GM13976 (cell line): ENCODE results near the gene ZNF839.

Source experiments
- DNase-seq: peaks from one replicate; pipeline ENCODE4 v3.0.0; 2012; ENCODE audit warnings: low spot score
- in situ Hi-C: fragments of 300-500 bp; cut with MboI; formaldehyde crosslinking; loops from one replicate; pipeline ENCODE4 v1.12.0; 2022; ENCODE audit warnings: low sequenced_read_pairs, mixed read lengths, inconsistent platforms; ENCODE audit not compliant: unreplicated experiment
- TF ChIP-seq, protein P1 (sequence below): IDR thresholded peaks from 2 replicates; pipeline ENCODE4 v1.5.1; 2012; ENCODE audit warnings: borderline replicate concordance, mild to moderate bottlenecking; ENCODE audit not compliant: insufficient read depth; ENCODE audit errors: extremely low read depth, missing control alignments, control extremely low read depth

ZNF839 gene

GRCh38 chr14:102317564-102318248 lies 1.8 kb upstream of the ZNF839 start:
- TF ChIP-seq, protein P1, sequence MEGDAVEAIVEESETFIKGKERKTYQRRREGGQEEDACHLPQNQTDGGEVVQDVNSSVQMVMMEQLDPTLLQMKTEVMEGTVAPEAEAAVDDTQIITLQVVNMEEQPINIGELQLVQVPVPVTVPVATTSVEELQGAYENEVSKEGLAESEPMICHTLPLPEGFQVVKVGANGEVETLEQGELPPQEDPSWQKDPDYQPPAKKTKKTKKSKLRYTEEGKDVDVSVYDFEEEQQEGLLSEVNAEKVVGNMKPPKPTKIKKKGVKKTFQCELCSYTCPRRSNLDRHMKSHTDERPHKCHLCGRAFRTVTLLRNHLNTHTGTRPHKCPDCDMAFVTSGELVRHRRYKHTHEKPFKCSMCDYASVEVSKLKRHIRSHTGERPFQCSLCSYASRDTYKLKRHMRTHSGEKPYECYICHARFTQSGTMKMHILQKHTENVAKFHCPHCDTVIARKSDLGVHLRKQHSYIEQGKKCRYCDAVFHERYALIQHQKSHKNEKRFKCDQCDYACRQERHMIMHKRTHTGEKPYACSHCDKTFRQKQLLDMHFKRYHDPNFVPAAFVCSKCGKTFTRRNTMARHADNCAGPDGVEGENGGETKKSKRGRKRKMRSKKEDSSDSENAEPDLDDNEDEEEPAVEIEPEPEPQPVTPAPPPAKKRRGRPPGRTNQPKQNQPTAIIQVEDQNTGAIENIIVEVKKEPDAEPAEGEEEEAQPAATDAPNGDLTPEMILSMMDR: peak; percentile 15
- peak; percentile 17 for DNase-seq
- in situ Hi-C loops: loop anchor here (5.0 to 10.0 kb wide), 2 partner anchors 263 to 355 kb away; partner anchors contain the start of gene DYNC1H1

DNA sequence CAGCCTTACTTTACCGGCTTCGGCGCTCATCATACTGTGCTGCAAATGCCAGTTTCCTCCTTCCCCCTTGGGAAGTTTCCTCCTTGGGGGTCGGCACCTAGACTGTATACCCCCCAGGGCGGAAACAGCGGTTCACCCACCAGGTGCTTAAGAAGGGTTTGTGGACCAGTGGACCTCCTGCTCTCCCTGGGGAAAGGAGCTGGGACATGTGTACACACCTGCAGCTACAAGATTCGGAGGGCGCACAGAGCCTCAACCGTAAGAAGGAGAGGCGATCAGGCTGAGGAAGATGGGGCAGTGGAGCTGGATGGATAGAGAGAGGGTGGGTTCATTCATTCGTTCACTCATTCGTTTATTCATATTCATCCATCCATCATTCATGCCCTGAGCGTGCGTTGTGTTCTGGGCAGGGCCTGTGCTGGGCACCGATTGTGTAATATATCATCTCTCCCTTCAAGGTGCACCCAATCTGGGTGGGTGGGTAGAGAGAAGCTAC lies 717 bp upstream of the ZNF839 start:
- in situ Hi-C loops: loop anchor here (5.0 to 10.0 kb wide), 2 partner anchors 264 to 357 kb away; partner anchors contain the start of gene DYNC1H1
- DNase-seq: no peak
- TF ChIP-seq, protein P1: no peak

GRCh38 chr14:102320033-102320660 lies 601 bp downstream of the ZNF839 start:
- TF ChIP-seq, protein P1: no peak
- peak; percentile 61 for DNase-seq
- in situ Hi-C loops: no loop called here

- DNase-seq: no peak
Measured at GRCh38 chr14:102320671-102321455, 1.3 kb downstream of the ZNF839 start.

GRCh38 chr14:102321456-102322422 lies 2.2 kb downstream of the ZNF839 start:
- in situ Hi-C loops: no loop called here

More at GRCh38 chr14:102320671-102321455, 1.3 kb downstream of the ZNF839 start:
- in situ Hi-C loops: no loop called here
- TF ChIP-seq, protein P1: no peak

More at GRCh38 chr14:102321456-102322422, 2.2 kb downstream of the ZNF839 start:
- TF ChIP-seq, protein P1: no peak
- no peak for DNase-seq
